Kidney epithelial cell (primary cell): Measurements from ENCODE around the gene SPIRE2. TPM values are rescaled to one million over a fixed set of nuclear protein-coding genes. Genes with fewer than 3 reads are reported as not detected.

ENCODE experiments used
- DNase-seq: peaks from one replicate; pipeline ENCODE4 v3.0.0-alpha.2; 2010; ENCODE audit warnings: low read depth
- H3K27me3 ChIP-seq: 2 replicates; pipeline ENCODE4 v1.6.0; 2011; ENCODE audit warnings: low read length; ENCODE audit not compliant: control insufficient read depth, insufficient read depth
- H3K36me3 ChIP-seq: 2 replicates; pipeline ENCODE4 v1.5.1; 2011; ENCODE audit warnings: low read length; ENCODE audit not compliant: control insufficient read depth, insufficient read depth
- H3K4me3 ChIP-seq: 2 replicates; pipeline ENCODE4 v1.5.1; 2011; ENCODE audit warnings: low read depth, mild to moderate bottlenecking, control low read depth, low read length
- total RNA-seq: library from RNA; depleted of rRNA; stranded (reverse); fragments of >200 nt; gene quantifications from 2 replicates; pipeline ENCODE4 v1.2.3, GENCODE V29; 2015
- TF ChIP-seq, protein P1 (sequence below): IDR thresholded peaks from 2 replicates; pipeline ENCODE4 v1.5.1; 2011; ENCODE audit warnings: mild to moderate bottlenecking, moderate library complexity, low read length, control low read depth, inconsistent platforms; ENCODE audit not compliant: insufficient read depth, poor library complexity, severe bottlenecking

Gene SPIRE2
- total RNA-seq, 1 donor from 2014 or later, result 1.4 TPM

DNA sequence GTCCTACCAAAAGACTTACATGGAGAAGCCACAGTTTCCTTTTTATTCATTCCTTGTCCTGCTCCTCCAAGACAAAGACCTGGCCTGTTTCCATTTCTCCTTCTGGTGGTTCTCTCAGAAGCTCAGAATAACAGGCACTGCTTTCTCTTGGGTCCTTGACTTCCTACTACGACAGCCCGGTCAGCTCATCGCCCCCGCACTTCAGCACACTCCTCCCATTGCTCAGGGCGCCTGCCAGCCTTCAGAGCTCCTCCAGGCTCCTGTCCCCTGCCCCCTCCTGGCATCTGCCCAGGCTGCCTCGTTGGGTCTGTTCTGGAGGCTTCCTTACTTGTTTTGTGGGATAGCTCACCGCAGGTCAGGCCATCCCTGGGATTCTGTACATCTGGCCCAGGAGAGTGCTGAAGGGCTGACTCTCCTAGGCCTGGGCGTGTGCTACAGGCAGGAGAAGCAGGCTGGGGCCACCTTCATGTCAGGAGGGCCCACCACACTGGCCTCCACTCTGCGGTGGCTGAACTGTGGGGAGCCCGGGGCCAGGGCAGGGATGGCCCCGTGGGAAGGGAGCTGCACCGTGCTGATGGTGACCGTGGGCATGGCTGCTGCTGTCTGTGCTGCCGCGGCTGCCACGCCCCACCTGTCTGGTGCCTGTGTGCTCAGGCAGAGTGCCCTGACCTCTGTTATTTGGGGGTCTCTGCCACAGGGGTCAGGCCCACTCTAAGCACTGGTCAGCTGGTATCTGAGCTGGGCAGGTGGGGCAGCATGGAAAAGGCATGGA, 62.8 kb downstream of the SPIRE2 start:
- Histone ChIP-seq H3K27me3 (no peaks in the 10 kb centered on the region), H3K4me3 (no peak overlapping the region), H3K36me3 (peaks cover 3% of the 10 kb centered on the region)
- no peak for DNase-seq
- TF ChIP-seq, protein P1, sequence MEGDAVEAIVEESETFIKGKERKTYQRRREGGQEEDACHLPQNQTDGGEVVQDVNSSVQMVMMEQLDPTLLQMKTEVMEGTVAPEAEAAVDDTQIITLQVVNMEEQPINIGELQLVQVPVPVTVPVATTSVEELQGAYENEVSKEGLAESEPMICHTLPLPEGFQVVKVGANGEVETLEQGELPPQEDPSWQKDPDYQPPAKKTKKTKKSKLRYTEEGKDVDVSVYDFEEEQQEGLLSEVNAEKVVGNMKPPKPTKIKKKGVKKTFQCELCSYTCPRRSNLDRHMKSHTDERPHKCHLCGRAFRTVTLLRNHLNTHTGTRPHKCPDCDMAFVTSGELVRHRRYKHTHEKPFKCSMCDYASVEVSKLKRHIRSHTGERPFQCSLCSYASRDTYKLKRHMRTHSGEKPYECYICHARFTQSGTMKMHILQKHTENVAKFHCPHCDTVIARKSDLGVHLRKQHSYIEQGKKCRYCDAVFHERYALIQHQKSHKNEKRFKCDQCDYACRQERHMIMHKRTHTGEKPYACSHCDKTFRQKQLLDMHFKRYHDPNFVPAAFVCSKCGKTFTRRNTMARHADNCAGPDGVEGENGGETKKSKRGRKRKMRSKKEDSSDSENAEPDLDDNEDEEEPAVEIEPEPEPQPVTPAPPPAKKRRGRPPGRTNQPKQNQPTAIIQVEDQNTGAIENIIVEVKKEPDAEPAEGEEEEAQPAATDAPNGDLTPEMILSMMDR, result no peak

DNA sequence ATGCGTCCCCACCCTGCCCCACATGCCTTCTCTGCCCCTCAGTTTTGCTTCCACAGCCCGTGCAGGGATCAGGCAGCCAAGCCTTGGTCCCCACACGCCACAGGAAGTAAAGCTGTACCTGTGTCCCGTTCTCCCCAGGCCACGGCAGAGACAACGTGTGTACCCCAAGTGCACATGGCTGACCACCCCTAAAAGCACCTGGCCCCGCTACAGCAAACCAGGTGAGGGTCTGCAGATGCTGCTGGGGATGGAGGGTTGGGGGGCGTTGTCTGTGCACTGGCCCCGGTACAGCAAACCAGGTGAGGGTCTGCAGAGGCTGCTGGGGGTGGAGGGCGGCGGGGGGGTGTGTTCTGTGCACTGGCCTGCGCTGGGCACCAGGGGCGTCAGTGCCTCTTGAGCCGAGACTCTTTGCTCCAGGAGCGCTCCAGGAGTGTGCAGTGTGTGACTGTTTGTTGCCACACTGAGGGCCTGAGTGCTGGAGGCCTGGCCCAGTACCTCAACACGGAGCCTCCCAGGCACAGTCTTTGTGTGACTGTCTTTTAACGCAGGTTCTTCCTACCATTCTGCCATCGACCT, 63.9 kb downstream of the SPIRE2 start:
- H3K4me3 ChIP-seq, result no peak overlapping the region
- H3K36me3 ChIP-seq, result peaks cover 3% of the 10 kb centered on the region
- H3K27me3 ChIP-seq, result no peaks in the 10 kb centered on the region
- TF ChIP-seq, protein P1, result no peak
- no peak for DNase-seq

DNA sequence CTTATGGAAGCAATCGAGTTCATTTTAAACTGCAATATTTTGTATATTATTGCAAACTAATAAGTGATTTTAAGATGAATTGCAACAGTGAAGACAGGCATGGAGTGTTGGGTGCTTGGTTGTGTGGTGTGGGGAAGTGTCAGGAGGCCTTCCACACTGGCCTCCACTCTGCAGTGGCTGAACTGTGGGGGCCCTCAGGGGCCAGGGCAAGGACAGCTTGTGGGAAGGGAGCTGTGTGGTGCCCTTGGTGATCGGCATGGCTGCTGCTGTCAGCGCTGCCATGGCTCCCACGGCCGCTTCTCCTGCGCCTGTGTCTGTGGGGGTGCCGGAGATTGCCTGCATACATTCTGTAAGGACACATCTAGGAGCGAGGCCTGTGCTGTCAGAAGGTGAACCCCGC, 64.4 kb downstream of the SPIRE2 start:
- DNase-seq, result no peak
- TF ChIP-seq, protein P1, result no peak
- peaks cover 3% of the 10 kb centered on the region for H3K36me3 ChIP-seq
- no peaks in the 10 kb centered on the region for H3K27me3 ChIP-seq
- H3K4me3 ChIP-seq, result no peak overlapping the region

DNA sequence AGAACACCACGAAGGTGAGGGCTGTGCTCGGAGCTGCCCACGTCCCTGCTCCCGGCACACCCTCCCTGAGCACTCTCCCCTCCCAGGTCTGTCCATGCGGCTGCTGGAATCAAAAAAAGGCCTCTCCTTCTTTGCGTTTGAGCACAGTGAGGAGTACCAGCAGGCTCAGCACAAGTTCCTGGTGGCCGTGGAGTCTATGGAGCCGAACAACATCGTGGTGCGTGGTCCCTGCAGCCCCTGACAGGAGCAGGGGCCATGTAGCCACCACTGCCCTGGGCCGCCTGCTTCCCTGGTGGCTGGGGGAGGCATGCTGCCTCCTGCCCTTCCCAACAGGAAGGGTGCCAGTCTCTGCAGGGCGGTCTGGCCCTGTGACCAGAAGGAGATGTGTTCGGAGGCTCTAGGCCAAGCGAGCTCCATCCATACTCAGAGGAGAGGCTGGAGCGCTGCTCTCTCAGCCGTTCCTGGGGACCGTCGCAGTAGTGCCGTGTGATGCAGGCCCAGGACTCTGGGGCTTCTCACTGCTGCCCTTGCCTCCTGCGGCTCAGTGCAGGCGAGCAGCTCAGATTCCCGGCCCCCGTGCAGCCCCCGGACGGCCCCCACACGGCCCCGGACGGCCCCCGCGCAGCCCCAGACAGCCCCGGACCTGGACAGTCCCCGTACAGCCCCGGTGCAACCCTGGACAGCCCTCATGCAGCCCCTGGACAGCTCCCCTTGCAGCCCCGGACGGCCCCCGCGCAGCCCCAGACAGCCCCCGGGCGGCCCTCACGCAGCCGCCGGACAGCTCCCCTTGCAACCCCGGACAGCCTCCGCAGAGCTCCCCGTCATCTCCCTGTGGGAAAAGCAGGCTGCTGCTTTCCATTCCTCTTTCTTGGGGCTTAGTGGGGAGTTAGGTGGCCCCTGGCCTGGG, 65.6 kb downstream of the SPIRE2 start:
- Histone ChIP-seq H3K4me3 (no peak overlapping the region), H3K36me3 (peaks cover 2% of the 10 kb centered on the region), H3K27me3 (no peaks in the 10 kb centered on the region)
- no peak for DNase-seq
- TF ChIP-seq, protein P1, result no peak

DNA sequence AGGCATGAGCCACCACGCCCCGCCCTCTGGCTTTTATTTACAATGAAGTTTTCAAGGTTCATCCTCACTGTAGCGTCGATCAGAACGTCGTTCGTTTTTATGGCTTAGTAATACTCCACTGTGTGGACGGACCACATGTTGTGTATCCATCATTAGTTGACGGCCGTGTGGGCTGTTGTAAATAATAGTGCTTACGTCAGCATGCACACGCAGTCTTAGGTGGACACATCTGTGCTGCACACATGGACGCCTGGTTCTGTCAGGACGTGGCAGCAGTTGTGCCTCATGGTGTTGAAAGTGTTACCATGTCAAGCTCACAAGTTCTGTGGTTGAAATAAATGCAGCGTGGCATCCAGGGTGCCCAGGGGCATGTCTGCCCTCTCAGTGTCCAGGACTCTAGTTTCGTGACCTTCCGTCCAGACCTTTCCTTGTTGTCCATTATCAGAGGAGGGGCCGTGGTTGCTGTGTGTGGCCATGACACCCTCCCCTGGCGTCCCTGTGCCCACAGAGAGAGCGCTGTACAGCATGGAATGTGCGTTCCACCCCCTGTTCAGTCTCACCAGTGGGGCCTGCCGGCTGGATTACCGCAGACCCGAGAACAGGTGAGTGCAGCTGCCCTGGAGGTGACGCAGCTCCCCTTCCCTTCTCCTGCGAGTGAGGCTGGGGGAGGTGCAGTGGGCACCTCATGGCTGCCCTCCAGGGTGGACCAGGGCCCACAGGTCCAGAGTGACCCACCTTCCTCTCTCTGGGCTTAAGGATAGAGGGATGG, 67.4 kb downstream of the SPIRE2 start:
- H3K36me3 ChIP-seq, result peaks cover 1% of the 10 kb centered on the region
- H3K4me3 ChIP-seq, result no peak overlapping the region
- no peak for DNase-seq
- no peaks in the 10 kb centered on the region for H3K27me3 ChIP-seq
- TF ChIP-seq, protein P1, result no peak
